ENCODE results near the gene ZNF862. TPM values are rescaled to one million over a fixed set of nuclear protein-coding genes. Genes with fewer than 3 reads are reported as not detected.

The ZNF862 gene
- total and polyA plus RNA-seq, 2 of the 13 experiments (the other 11 are each of a cell fraction or from before 2014, with no cell fraction given): 0.89 to 2.0 TPM

DNA sequence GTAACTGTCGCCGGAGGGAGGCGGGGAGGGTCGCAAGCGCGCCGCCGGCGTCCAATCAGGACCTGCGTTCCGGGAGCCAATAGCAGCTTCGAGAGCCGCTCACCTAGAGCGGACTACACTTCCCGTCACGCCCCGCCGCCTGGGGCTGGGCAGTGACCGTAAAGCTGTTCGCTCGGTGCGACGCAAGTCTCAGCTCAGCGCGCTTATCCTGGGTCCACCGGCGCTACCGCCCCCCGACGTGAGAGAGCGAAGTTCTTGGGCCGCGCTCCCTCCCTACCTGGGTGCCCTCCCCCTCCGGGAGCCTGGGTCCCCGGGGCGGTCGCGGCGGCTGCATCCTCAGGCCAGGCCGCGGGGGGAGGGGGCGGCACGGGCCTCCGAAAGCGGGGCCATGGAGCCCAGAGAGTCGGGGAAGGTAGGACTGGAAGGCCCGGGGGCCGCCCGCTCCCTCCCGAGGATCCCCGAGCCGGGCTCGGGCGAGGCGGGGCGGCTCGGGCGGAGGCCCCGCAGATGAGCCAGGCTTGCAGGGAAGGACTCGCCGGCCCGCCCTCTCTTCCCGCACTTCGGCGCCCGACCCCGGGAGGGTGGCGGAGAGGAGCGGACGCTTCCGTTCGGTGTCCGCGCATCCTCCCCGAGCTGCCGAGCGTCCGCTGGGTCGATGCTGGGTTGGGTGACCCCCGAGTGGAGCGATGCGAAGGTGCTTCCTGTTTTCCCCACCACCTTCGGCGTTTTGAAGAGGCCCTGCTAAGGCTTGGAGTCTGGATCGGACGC lies at the start of gene ZNF862 (continued):
- TF ChIP-seq U2AF2 (IDR thresholded peaks at IDR 0.05; ENCODE audit: low read depth, low read length) (no peak), ZSCAN5A (CRISPR knock-in tag; IDR thresholded peaks at IDR 0.05; ENCODE audit: borderline replicate concordance) (no peak), ZNF704 (CRISPR knock-in tag; IDR thresholded peaks at IDR 0.05; ENCODE audit: borderline replicate concordance) (peak; percentile 67; the same call in 1 of the 2 replicates), AGO2 (optimal IDR thresholded peaks at IDR 0.05; ENCODE audit: low read depth, low read length) (peak; percentile 82), SETDB1 (CRISPR knock-in tag; IDR thresholded peaks at IDR 0.05; ENCODE audit: borderline replicate concordance) (no peak), MLLT10 (CRISPR knock-in tag; IDR thresholded peaks at IDR 0.05) (no peak), ZNF850 (CRISPR knock-in tag; conservative IDR thresholded peaks at IDR 0.05) (no peak), SPEN (CRISPR knock-in tag; IDR thresholded peaks at IDR 0.05; ENCODE audit: low read depth) (peak; percentile 94), KMT2B (CRISPR knock-in tag; IDR thresholded peaks at IDR 0.05) (peak; percentile 74; the same call in 1 of the 2 replicates), MAX (IDR thresholded peaks at IDR 0.05) (peak; percentile 45; the same call in 1 of the 2 replicates), ZNF883 (CRISPR knock-in tag; IDR thresholded peaks at IDR 0.05; ENCODE audit: not compliant biosample characterization) (peak; percentile 22), ZFYVE20 (CRISPR knock-in tag; IDR thresholded peaks at IDR 0.05; ENCODE audit: borderline replicate concordance, low read depth) (no peak), NFYB (CRISPR knock-in tag; IDR thresholded peaks at IDR 0.05) (no peak; the same call in none of the 2 replicates), GATAD1 (CRISPR knock-in tag; IDR thresholded peaks at IDR 0.05) (peak; percentile 87), MAF1 (CRISPR knock-in tag; IDR thresholded peaks at IDR 0.05; ENCODE audit: borderline replicate concordance) (no peak), FOXJ3 (CRISPR knock-in tag; IDR thresholded peaks at IDR 0.05; ENCODE audit: borderline replicate concordance) (0 out of 2 replicates have a peak, but pooled peaks have one; percentile 18), MEIS2 (CRISPR knock-in tag; IDR thresholded peaks at IDR 0.05) (no peak; the same call in 1 of the 2 replicates), ZNF574 (CRISPR knock-in tag; IDR thresholded peaks at IDR 0.05) (peak; percentile 94), ZNF552 (CRISPR knock-in tag; IDR thresholded peaks at IDR 0.05; ENCODE audit: borderline replicate concordance) (no peak), EEA1 (CRISPR knock-in tag; IDR thresholded peaks at IDR 0.05; ENCODE audit: borderline replicate concordance) (peak; percentile 74; the same call in 1 of the 2 replicates), FOXA3 (CRISPR knock-in tag; IDR thresholded peaks at IDR 0.05) (peak; percentile 41), ZNF614 (CRISPR knock-in tag; IDR thresholded peaks at IDR 0.05; ENCODE audit: borderline replicate concordance) (peak; percentile 70; the same call in 1 of the 2 replicates), SP1 (IDR thresholded peaks at IDR 0.05) (no peak), SP1 (CRISPR knock-in tag; IDR thresholded peaks at IDR 0.05) (peak; percentile 53; the same call in 1 of the 2 replicates)
